ENCODE data around the gene PARP14.

PARP14 gene

DNA sequence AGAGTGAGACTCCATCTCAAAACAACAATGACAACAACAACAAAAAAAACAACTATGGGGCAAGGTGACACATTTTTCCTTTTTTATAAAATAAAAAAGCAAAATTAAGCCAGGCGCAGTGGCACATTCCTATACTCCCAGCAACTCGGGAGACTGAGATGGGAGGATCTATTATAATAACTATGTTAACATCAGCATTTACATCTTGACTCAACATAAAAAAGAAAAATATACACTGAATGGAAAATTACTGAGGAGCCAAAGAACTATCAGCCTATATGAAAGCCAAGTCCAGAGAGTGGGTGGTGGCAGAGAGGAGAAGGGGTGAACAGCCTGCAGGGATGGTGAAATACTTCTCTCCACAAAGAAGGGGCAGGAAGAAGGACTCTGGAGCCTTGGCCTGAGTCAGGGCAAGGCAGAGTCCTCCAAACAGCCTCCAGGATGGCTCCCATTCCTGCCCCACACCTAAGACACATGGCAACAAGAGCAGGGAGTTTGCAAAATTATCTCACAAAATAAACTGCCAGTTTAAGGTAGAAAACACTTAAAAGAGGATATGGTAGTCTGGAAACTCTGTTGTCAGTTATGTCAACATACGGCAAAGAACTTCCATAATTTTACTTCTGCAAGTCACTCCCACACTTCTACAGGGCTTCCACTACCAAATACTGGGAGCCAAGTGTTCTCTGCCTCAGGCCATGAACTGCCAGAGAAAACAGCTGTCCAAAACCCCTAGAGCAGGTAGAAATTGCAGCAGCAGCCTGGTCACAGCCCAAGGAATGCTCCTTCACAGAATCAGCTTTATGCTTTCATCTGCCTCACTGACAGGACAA, 87.1 kb downstream of the PARP14 start:
- DNase-seq (ENCODE audit: low read depth in 2 of 2), result no peak

DNA sequence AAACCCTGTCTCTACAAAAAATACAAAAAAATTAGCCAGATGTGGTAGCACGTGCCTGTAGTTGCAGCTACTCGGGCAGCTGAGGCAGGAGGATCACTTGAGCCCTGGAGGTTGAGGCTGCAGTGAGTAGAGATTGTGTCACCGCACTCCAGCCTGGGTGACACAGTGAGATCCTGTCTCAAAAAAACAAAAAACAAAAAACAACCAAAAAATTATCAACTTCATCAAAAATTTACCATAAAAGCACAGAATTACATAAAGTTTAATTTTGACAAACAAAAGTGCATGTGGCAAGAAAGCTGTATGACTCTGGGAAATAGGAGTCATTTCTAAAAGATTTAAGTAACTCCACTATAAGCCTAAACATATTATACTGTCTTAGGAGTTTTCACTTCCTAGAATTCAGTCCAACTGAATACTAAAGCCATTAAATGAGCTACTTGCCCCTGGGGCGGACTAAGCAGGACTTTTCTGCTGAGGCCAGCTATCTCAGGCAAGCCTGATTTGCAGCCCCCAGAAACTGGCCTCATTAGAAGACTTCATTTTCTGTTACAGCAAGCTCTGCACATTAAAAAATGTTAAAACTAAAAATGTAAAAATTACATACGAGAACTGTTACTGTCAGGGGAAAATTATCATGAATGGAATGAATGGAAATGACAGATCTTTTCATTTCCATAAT, 90.0 kb downstream of the PARP14 start:
- no peak for DNase-seq (ENCODE audit: low read depth in 2 of 2)

GRCh38 chr3:122772827-122773226, 92.2 kb downstream of the PARP14 start:
- no peak for DNase-seq (ENCODE audit: low read depth in 2 of 2)

- DNase-seq (ENCODE audit: low read depth in 2 of 2), result no peak
These were observed 93.4 kb downstream of the PARP14 start for GRCh38 chr3:122773944-122774509.

DNA sequence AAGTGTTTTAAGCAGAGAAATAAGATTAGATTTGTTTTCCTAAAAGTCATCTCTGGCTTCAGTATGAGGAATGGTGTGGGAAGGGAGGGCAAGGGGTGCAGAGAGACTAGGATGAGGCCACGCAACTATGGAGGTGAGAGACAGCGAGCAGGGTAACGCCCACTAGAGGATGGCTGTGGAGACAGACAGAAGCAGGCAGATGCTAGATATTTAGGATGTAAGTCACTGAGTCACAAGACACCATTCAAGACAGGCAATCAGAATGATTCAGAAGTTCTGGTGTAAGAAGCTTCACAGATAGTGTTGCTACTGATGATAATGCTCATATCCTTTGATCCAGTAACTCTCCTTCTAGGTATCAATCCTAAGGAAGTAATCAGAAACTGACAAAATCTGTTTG, 93.9 kb downstream of the PARP14 start:
- no peak for DNase-seq (ENCODE audit: low read depth in 2 of 2)

- no peak for DNase-seq (ENCODE audit: low read depth in 2 of 2)
These were observed 96.2 kb downstream of the PARP14 start for GRCh38 chr3:122776675-122777468.

GRCh38 chr3:122777563-122777962, 96.9 kb downstream of the PARP14 start:
- no peak for DNase-seq (ENCODE audit: low read depth in 2 of 2)

Measured in stimulated activated CD8-positive, alpha-beta memory T cell treated with anti-CD3 and anti-CD28 coated beads, Interleukin-7, amount 100 ng/mL, for 1 hour (primary cell).